Measurements from ENCODE around the gene ZNF407. TPM values are rescaled to one million over a fixed set of nuclear protein-coding genes. Genes with fewer than 3 reads are reported as not detected.

The ZNF407 gene
- polyA plus RNA-seq, 6 donors from 2014 or later, result 1.6 to 9.5 (median 4.9) TPM

GRCh38 chr18:74597034-74597661 lies 522 bp upstream of the ZNF407 start:
- DNase-seq, result no peak

GRCh38 chr18:74598350-74599001 lies 806 bp downstream of the ZNF407 start:
- H3K27me3 Mint-ChIP-seq, result no peaks in the 10 kb centered on the region
- H3K36me3 Mint-ChIP-seq, result no peaks in the 10 kb centered on the region
- DNase-seq, result peak; percentile 80
- peaks cover 49 to 59% (median 52%) of the 10 kb centered on the region in 3 donors for H3K4me1 Mint-ChIP-seq
- H3K27ac Mint-ChIP-seq, result peak overlapping the region; percentile 92 to 98 (median 96)
- peak; percentile 75 to 77 for ATAC-seq (ENCODE audit: low read depth in 2 of 2)
- no peaks in the 10 kb centered on the region for H3K9me3 Mint-ChIP-seq
- peak overlapping the region; percentile 94 to 97 (median 96) for H3K4me3 Mint-ChIP-seq

More at GRCh38 chr18:74597034-74597661, 522 bp upstream of the ZNF407 start:
- H3K4me3 Mint-ChIP-seq, result peak overlapping the region; percentile 94 to 97 (median 96)
- peaks cover 47 to 59% (median 49%) of the 10 kb centered on the region in 3 donors for H3K4me1 Mint-ChIP-seq
- H3K27ac Mint-ChIP-seq, result peak overlapping the region; percentile 95 to 99 (median 98)
- no peaks in the 10 kb centered on the region for H3K27me3 Mint-ChIP-seq
- ATAC-seq (ENCODE audit: low read depth in 2 of 2), result peak; percentile 36 to 41
- no peaks in the 10 kb centered on the region for H3K36me3 Mint-ChIP-seq
- H3K9me3 Mint-ChIP-seq, result no peaks in the 10 kb centered on the region

DNA sequence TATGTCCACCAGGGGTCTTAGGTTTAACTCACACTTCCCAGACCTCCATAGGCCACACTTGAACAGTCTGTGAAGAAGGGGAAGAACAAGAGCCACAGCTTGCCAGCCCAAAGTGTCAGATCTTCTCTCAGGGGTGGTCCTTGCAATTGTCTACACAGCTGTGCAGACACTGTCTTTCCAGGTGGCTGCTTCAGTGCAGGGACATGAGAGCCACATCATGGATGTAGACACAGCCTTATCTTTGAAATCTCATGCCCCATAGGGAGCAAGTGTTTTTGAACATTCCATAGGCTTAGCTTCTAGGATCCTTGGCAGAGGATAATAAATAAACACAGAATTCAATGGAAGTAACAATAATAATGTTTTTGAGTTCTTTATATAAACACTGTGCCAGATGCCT lies 6.7 kb downstream of the ZNF407 start:
- H3K9me3 Mint-ChIP-seq, result no peaks in the 10 kb centered on the region
- ATAC-seq (ENCODE audit: low read depth in 2 of 2) (no peak), DNase-seq (no peak)
- no peaks in the 10 kb centered on the region for H3K27me3 Mint-ChIP-seq
- H3K27ac Mint-ChIP-seq, result no peak overlapping the region
- H3K4me1 Mint-ChIP-seq, result peaks cover 28 to 45% (median 30%) of the 10 kb centered on the region in 3 donors
- H3K4me3 Mint-ChIP-seq, result no peak overlapping the region
- H3K36me3 Mint-ChIP-seq, result no peaks in the 10 kb centered on the region

DNA sequence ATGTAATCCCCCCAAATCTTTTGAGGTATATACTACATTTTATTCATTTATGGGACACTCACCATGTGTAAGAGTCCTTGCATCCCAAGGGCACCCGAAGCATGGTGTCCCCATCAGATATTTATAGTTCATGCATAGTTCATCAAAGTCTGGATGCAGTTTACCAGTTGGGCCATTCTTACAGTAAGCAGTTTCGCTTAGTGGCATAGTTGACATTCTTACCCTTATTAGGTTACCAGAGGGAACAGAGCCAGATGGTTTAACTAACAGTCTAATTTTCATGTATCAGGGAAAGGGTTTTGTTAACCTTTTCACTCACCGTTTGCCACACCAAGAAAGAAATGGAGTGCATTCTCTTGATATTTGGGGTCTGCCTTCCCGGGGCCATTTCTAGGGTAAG lies 7.1 kb downstream of the ZNF407 start:
- no peak overlapping the region for H3K27ac Mint-ChIP-seq
- H3K4me3 Mint-ChIP-seq, result no peak overlapping the region
- no peaks in the 10 kb centered on the region for H3K9me3 Mint-ChIP-seq
- ATAC-seq (ENCODE audit: low read depth in 2 of 2), result no peak
- no peaks in the 10 kb centered on the region for H3K36me3 Mint-ChIP-seq
- H3K4me1 Mint-ChIP-seq, result peaks cover 26 to 41% (median 27%) of the 10 kb centered on the region in 3 donors
- no peaks in the 10 kb centered on the region for H3K27me3 Mint-ChIP-seq
- DNase-seq, result no peak

GRCh38 chr18:74608681-74609080 lies 11.0 kb downstream of the ZNF407 start:
- DNase-seq, result no peak
- no peak overlapping the region for H3K27ac Mint-ChIP-seq
- H3K27me3 Mint-ChIP-seq, result no peaks in the 10 kb centered on the region
- H3K4me3 Mint-ChIP-seq, result no peak overlapping the region
- peaks cover 27 to 40% (median 39%) of the 10 kb centered on the region in 3 donors for H3K4me1 Mint-ChIP-seq
- no peaks in the 10 kb centered on the region for H3K36me3 Mint-ChIP-seq
- no peaks in the 10 kb centered on the region for H3K9me3 Mint-ChIP-seq
- no peak for ATAC-seq (ENCODE audit: low read depth in 2 of 2)

DNA sequence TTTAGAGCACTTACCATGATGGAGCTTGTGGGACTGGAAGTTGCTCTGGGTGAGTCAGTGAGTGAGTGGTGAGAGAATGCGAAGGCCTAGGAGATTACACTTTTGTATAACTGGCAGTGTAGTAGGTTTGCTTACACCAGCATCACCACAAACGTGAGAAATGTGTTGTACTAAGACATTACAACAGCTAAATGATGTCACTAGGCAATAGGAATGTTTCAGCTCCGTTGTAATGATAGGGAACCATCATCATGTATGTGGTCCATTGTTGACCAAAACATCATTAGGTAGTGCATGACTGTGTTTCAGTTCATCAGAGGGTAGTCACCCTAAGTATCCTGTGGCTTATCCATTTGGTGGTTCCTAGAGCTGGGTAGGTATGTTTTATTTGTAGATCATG lies 11.9 kb downstream of the ZNF407 start:
- Mint-ChIP-seq H3K4me3 (no peak overlapping the region), H3K36me3 (no peaks in the 10 kb centered on the region), H3K4me1 (peaks cover 26 to 36% (median 34%) of the 10 kb centered on the region in 3 donors), H3K27me3 (no peaks in the 10 kb centered on the region), H3K9me3 (peaks cover 0 to 4% (median 0%) of the 10 kb centered on the region in 7 donors), H3K27ac (no peak overlapping the region)
- no peak for DNase-seq
- ATAC-seq (ENCODE audit: low read depth in 2 of 2), result no peak

- DNase-seq, result no peak
- peaks cover 24 to 36% (median 34%) of the 10 kb centered on the region in 3 donors for H3K4me1 Mint-ChIP-seq
- H3K27me3 Mint-ChIP-seq, result no peaks in the 10 kb centered on the region
- no peak for ATAC-seq (ENCODE audit: low read depth in 2 of 2)
- no peaks in the 10 kb centered on the region for H3K36me3 Mint-ChIP-seq
- no peak overlapping the region for H3K27ac Mint-ChIP-seq
- H3K4me3 Mint-ChIP-seq, result no peak overlapping the region
- peaks cover 0 to 9% (median 0%) of the 10 kb centered on the region in 7 donors for H3K9me3 Mint-ChIP-seq
Measured at GRCh38 chr18:74610051-74610615, 12.5 kb downstream of the ZNF407 start.

DNA sequence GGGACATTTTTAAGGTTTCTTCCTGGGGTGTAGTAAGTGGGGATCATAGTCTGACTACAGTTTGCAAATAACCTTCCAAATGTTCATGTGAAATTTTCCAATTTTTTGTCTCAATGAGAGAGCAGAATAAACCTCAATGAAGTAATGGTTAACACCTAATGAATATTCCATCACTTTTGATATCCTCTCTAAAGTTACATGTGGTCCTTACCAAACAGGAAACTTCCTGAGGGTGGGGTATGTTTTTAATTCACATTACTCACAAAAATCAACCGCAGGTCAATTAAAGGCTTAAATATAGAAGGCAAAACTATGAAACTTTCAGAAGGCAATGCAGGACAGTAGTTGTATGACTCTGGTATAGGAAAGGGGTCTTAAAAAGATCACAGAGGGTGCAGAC lies 13.2 kb downstream of the ZNF407 start:
- Mint-ChIP-seq H3K9me3 (peaks cover 0 to 9% (median 0%) of the 10 kb centered on the region in 7 donors), H3K4me3 (peak overlapping the region in 1 of 8 donors; percentile 44), H3K27ac (peak overlapping the region in 1 of 6 donors; percentile 6), H3K27me3 (no peaks in the 10 kb centered on the region), H3K4me1 (peaks cover 24 to 36% (median 34%) of the 10 kb centered on the region in 3 donors), H3K36me3 (no peaks in the 10 kb centered on the region)
- no peak for DNase-seq
- no peak for ATAC-seq (ENCODE audit: low read depth in 2 of 2)

DNA sequence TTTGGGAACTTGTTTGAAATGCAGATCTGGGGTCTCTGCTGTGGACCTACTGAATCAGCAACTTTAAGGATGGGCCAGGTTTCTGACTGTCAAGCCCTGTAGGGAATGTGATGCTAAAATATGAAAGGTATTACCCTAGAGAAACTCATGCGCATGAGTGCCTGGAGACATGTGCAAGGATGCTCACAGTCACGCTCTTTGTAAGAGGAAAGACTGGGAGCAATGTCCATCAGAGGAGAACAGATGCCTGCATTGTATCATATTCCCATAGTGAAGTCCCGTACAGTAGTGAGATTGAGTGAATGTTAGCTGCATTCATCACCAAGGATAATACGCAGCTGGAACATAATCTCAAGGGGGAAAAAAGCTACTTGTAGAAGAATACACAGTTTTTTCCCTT lies 14.1 kb downstream of the ZNF407 start:
- no peak overlapping the region for H3K4me3 Mint-ChIP-seq
- peaks cover 24 to 36% (median 34%) of the 10 kb centered on the region in 3 donors for H3K4me1 Mint-ChIP-seq
- H3K9me3 Mint-ChIP-seq, result peaks cover 0 to 9% (median 0%) of the 10 kb centered on the region in 7 donors
- H3K27ac Mint-ChIP-seq, result no peak overlapping the region
- H3K36me3 Mint-ChIP-seq, result no peaks in the 10 kb centered on the region
- ATAC-seq (ENCODE audit: low read depth in 2 of 2), result no peak
- no peak for DNase-seq
- H3K27me3 Mint-ChIP-seq, result no peaks in the 10 kb centered on the region

GRCh38 chr18:74613381-74613780 lies 15.7 kb downstream of the ZNF407 start:
- no peak for DNase-seq
- ATAC-seq (ENCODE audit: low read depth in 2 of 2), result no peak
- no peaks in the 10 kb centered on the region for H3K36me3 Mint-ChIP-seq
- no peak overlapping the region for H3K27ac Mint-ChIP-seq
- peaks cover 0 to 9% (median 0%) of the 10 kb centered on the region in 7 donors for H3K9me3 Mint-ChIP-seq
- no peaks in the 10 kb centered on the region for H3K27me3 Mint-ChIP-seq
- no peak overlapping the region for H3K4me3 Mint-ChIP-seq
- H3K4me1 Mint-ChIP-seq, result peaks cover 21 to 33% (median 33%) of the 10 kb centered on the region in 3 donors

GRCh38 chr18:74616494-74616893 lies 18.8 kb downstream of the ZNF407 start:
- Mint-ChIP-seq H3K4me3 (no peak overlapping the region), H3K36me3 (no peaks in the 10 kb centered on the region), H3K27me3 (no peaks in the 10 kb centered on the region), H3K4me1 (peaks cover 9 to 16% (median 16%) of the 10 kb centered on the region in 3 donors), H3K9me3 (peaks cover 0 to 9% (median 0%) of the 10 kb centered on the region in 7 donors), H3K27ac (no peak overlapping the region)
- ATAC-seq (ENCODE audit: low read depth in 2 of 2) (no peak), DNase-seq (no peak)

- Mint-ChIP-seq H3K4me3 (no peak overlapping the region), H3K27ac (no peak overlapping the region), H3K9me3 (peaks cover 0 to 9% (median 0%) of the 10 kb centered on the region in 7 donors), H3K36me3 (no peaks in the 10 kb centered on the region), H3K27me3 (no peaks in the 10 kb centered on the region), H3K4me1 (peaks cover 7 to 11% (median 10%) of the 10 kb centered on the region in 3 donors)
- DNase-seq (no peak), ATAC-seq (ENCODE audit: low read depth in 2 of 2) (no peak)
Measured at GRCh38 chr18:74617486-74617885, 19.8 kb downstream of the ZNF407 start.

GRCh38 chr18:74622072-74622471 lies 24.4 kb downstream of the ZNF407 start:
- Mint-ChIP-seq H3K4me3 (no peak overlapping the region), H3K36me3 (no peaks in the 10 kb centered on the region), H3K27me3 (no peaks in the 10 kb centered on the region), H3K9me3 (no peaks in the 10 kb centered on the region), H3K4me1 (peaks cover 3 to 12% (median 8%) of the 10 kb centered on the region in 3 donors), H3K27ac (no peak overlapping the region)
- DNase-seq (no peak), ATAC-seq (ENCODE audit: low read depth in 2 of 2) (no peak)
